Neural crest cell (in vitro differentiated cells): ENCODE results near the gene CYTH4. TPM values are rescaled to one million over a fixed set of nuclear protein-coding genes. Genes with fewer than 3 reads are reported as not detected.

Source experiments
- DNase-seq: peaks from one replicate; pipeline ENCODE4 v3.0.0; 2021; ENCODE audit warnings: low read depth, mixed read lengths, low spot score
- H3K27ac Mint-ChIP-seq: one replicate; pipeline ENCODE4 v1.8.0; 2021; ENCODE audit warnings: mild to moderate bottlenecking, mixed read lengths; ENCODE audit not compliant: unreplicated experiment
- H3K27me3 Mint-ChIP-seq: 2 replicates; pipeline ENCODE4 v1.8.0; 2021; ENCODE audit warnings: low read depth, mild to moderate bottlenecking, mixed read lengths
- H3K36me3 Mint-ChIP-seq: 2 replicates; pipeline ENCODE4 v1.8.0; 2021; ENCODE audit warnings: low read depth, mild to moderate bottlenecking, mixed read lengths
- H3K4me1 Mint-ChIP-seq: 2 replicates; pipeline ENCODE4 v1.8.0; 2021; ENCODE audit warnings: mixed read lengths
- H3K4me3 Mint-ChIP-seq: one replicate; pipeline ENCODE4 v1.8.0; 2021; ENCODE audit warnings: mild to moderate bottlenecking, mixed read lengths
- H3K9me3 Mint-ChIP-seq: 2 replicates; pipeline ENCODE4 v1.8.0; 2021; ENCODE audit warnings: mixed read lengths
- total RNA-seq: library from RNA; stranded (reverse); gene quantifications from 2 replicates; pipeline ENCODE4 v1.2.1, GENCODE V29; 2021
- TF ChIP-seq, protein P1 (sequence below): fragments of 200-600 bp; sonication (generic); conservative IDR thresholded peaks from 2 replicates; pipeline ENCODE4 v1.5.0; 2021; ENCODE audit warnings: antibody characterized with exemption, mild to moderate bottlenecking

CYTH4 gene
- total RNA-seq, 1 donor from 2014 or later, result not detected

DNA sequence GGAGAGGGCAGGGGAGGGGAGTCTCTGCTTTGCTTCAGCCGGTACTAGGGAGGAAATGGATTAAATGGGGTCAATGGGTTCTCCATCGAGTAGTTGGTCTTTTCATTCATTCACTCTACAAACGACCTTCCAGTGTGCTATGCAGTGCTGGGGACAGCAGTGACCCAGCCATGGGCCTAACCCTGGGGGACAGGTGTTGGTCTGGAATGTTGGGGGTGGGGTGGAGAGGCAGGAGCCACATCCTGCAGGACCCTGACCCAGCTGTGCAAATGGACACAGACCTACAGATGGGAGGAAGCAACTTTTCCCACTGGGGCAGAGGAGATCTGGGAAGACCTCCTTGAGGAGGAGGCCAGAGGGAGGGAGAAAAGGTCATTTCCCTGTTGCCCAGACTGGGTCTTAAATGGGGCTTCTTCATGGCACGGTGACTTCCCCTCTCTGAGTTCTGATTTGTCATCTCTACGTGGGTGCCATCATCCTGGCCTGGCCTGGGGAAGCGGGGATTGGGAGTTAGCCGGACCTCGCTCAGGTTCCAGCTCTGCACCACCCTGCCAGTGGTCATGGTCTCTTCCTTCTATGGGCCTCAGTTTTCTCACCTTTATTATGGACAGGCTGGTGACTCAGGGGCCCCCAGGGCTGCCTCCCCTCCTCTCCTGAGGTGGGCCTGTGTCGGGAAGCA lies 2.0 kb downstream of the CYTH4 start:
- TF ChIP-seq, protein P1, sequence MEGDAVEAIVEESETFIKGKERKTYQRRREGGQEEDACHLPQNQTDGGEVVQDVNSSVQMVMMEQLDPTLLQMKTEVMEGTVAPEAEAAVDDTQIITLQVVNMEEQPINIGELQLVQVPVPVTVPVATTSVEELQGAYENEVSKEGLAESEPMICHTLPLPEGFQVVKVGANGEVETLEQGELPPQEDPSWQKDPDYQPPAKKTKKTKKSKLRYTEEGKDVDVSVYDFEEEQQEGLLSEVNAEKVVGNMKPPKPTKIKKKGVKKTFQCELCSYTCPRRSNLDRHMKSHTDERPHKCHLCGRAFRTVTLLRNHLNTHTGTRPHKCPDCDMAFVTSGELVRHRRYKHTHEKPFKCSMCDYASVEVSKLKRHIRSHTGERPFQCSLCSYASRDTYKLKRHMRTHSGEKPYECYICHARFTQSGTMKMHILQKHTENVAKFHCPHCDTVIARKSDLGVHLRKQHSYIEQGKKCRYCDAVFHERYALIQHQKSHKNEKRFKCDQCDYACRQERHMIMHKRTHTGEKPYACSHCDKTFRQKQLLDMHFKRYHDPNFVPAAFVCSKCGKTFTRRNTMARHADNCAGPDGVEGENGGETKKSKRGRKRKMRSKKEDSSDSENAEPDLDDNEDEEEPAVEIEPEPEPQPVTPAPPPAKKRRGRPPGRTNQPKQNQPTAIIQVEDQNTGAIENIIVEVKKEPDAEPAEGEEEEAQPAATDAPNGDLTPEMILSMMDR, result no peak
- Mint-ChIP-seq H3K27ac (no peak overlapping the region), H3K27me3 (peaks cover 28% of the 10 kb centered on the region), H3K36me3 (no peaks in the 10 kb centered on the region), H3K4me3 (no peak overlapping the region), H3K4me1 (peaks cover 14% of the 10 kb centered on the region), H3K9me3 (no peaks in the 10 kb centered on the region)
- no peak for DNase-seq

DNA sequence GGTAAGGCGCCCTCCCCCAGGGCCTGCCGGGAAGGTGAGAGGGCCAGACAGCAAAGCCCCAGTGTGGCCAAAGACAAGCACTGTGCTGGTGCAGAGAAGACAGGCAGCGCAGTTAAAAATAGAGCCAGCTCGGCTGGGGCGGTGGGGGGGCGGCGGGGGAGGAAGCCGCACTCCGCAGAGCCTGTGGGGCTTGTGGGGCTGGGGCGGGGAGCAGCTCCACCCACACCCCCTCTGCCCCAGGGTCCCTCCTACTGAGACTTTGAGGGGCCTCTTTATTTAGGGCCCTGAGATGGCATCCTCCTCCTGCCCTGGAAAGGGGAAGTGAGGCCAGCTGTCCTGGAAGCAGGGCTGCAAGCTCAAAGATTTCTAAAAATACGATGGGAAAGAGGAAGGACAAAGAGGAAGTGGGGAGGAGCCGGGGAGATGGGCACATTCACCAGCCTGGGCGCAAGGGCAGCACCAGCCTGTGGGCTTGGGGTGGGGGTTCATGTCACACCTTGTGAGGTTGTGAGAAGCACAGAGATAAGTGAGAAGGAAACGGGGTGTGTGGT lies 2.6 kb downstream of the CYTH4 start:
- TF ChIP-seq, protein P1, result no peak
- Mint-ChIP-seq H3K9me3 (no peaks in the 10 kb centered on the region), H3K36me3 (no peaks in the 10 kb centered on the region), H3K4me3 (no peak overlapping the region), H3K27me3 (peaks cover 27% of the 10 kb centered on the region), H3K4me1 (peaks cover 9% of the 10 kb centered on the region), H3K27ac (no peak overlapping the region)
- DNase-seq, result no peak

DNA sequence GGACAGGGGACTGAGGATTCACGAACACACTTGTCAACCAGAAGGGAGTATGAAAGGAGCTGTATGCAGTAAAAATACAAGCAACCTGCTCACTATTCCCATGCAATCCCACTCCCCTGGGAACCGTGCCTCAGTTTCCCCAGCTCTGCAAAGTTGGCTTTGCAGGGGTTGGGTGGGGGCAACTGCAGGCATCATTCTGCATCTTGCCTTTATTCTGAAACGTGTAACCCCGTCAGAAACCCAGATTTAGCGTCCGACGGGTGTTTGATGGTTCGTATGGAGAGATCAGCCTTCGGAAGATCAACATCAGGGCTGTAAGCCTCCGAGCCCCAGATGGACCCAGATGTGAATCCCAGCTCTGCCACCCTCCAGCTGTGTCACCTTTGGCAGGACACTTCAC lies 3.6 kb downstream of the CYTH4 start:
- TF ChIP-seq, protein P1, result no peak
- Mint-ChIP-seq H3K27ac (no peak overlapping the region), H3K9me3 (no peaks in the 10 kb centered on the region), H3K4me3 (no peak overlapping the region), H3K27me3 (peaks cover 28% of the 10 kb centered on the region), H3K4me1 (peaks cover 9% of the 10 kb centered on the region), H3K36me3 (no peaks in the 10 kb centered on the region)
- DNase-seq, result no peak

DNA sequence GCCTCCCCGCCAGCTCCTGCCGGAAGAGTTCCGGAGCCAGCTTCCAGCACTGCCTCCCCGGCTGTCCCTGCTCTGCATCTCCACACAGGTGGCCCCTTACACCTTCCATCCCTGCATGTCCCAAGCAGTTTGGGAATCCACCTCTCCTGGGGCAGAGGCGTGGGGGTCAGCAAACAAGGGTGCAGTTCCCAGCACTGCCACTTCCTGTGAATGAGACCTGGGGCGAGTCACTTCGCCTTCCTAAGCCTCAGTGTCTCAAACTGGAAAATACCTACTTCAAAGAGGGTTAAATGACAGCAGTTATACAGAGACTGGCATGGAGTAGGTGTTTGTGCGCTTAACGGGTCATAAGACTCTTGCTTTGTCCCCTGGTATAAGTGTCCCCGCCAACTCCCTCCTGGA lies 5.2 kb downstream of the CYTH4 start:
- TF ChIP-seq, protein P1, result no peak
- Mint-ChIP-seq H3K27me3 (peaks cover 25% of the 10 kb centered on the region), H3K27ac (no peak overlapping the region), H3K4me3 (no peak overlapping the region), H3K36me3 (no peaks in the 10 kb centered on the region), H3K9me3 (peaks cover 3% of the 10 kb centered on the region), H3K4me1 (peaks cover 9% of the 10 kb centered on the region)
- no peak for DNase-seq

DNA sequence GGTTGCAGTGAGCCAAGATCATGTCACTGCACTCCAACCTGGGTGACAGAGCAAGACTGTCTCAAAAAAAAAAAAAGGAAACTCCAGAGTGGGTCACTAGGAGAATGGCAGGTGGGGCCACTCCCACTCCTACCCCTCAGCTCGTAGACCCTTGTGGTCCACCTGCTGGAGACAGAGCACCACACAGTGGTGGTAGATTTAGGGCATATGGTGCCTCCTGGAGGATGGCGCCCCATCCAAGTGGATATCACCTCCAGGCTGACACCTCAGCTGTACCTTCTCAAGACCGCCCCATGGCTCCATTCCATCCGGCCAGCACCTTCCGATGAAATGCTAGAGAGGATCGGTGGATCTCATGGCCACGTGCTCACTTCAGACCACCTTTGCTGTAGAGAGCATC lies 6.2 kb downstream of the CYTH4 start:
- H3K4me1 Mint-ChIP-seq, result peaks cover 9% of the 10 kb centered on the region
- H3K36me3 Mint-ChIP-seq, result no peaks in the 10 kb centered on the region
- H3K27me3 Mint-ChIP-seq, result peaks cover 19% of the 10 kb centered on the region
- no peak overlapping the region for H3K4me3 Mint-ChIP-seq
- H3K27ac Mint-ChIP-seq, result no peak overlapping the region
- TF ChIP-seq, protein P1, result no peak
- DNase-seq, result no peak
- peaks cover 3% of the 10 kb centered on the region for H3K9me3 Mint-ChIP-seq
